OCI-LY1 (cell line): ENCODE results near the gene SERPINA3.

Experiments used
- CTCF ChIP-seq: fragments of 200-600 bp; sonication (generic), shearing (Covaris generic); IDR thresholded peaks from 2 replicates; pipeline ENCODE4 v1.5.1; 2017; ENCODE audit warnings: mild to moderate bottlenecking, antibody characterized with exemption, low read length, moderate library complexity, mixed read lengths
- EZH2 ChIP-seq: fragments of 200-600 bp; sonication (generic), shearing (Covaris generic); IDR thresholded peaks from 2 replicates; pipeline ENCODE4 v1.8.0; 2017; ENCODE audit warnings: borderline replicate concordance, mixed run types, mild to moderate bottlenecking, antibody characterized with exemption, low read length, moderate library complexity, mixed read lengths

- TF ChIP-seq EZH2: no peak
- TF ChIP-seq CTCF: no peak
Observed at GRCh38 chr14:94617366-94617941, 5.3 kb downstream of the SERPINA3 start.
